HCT116 (cell line): Measurements from ENCODE around the gene MYPN. TPM values are rescaled to one million over a fixed set of nuclear protein-coding genes. Genes with fewer than 3 reads are reported as not detected.
A peak's percentile ranks its signal among the peaks of the same experiment; 100 is the strongest.
"Not testable (repeated sequence)": the region's sequence is repeated elsewhere in the genome, so short reads cannot be mapped to it uniquely, and the experiment has no call there.

Experiments
- ATAC-seq: fragments of 200-7000 bp; cut with Tn5 transposase; 2 replicates; pipeline ENCODE4 v1.9.1; 2020; ENCODE audit warnings: mild to moderate bottlenecking, moderate library complexity
- BruUV-seq: library from RNA; stranded (reverse); fragments of 400-500 nt; replicated peaks from 2 replicates; lab custom pipeline; 2021; lab: Mats Ljungman, UMichigan
- CTCF ChIA-PET: fragments of 300-600 bp; sonication (Branson Sonifier 250); formaldehyde crosslinking; loops from one replicate; lab custom pipeline; 2021; ENCODE audit warnings: antibody characterized with exemption; lab: Charles Lee
- POLR2A ChIA-PET: fragments of 300-600, 350-600 bp; sonication (Branson Sonifier 250); formaldehyde crosslinking; loops from one replicate; lab custom pipeline; 2021; ENCODE audit warnings: antibody characterized with exemption; lab: Charles Lee
- RAD21 ChIA-PET, 2 experiments: fragments of 300-600 bp; sonication (Branson Sonifier 250); formaldehyde crosslinking; loops; one replicate each; lab custom pipeline; 2023; ENCODE audit warnings: low total read pairs in 2 of 2; ENCODE audit not compliant: uncharacterized antibody in 2 of 2, unreplicated experiment in 2 of 2, low non-redundant PET in 1 of 2; lab: Charles Lee
- DNase-seq: peaks from one replicate; pipeline ENCODE4 v3.0.0-alpha.2; 2010; ENCODE audit warnings: low read depth, low spot score
- H2AFZ ChIP-seq: fragments of 200-600 bp; shearing (Covaris generic), sonication (generic); 2 replicates; pipeline ENCODE4 v1.6.1; 2017; ENCODE audit warnings: low read depth, mixed run types, mixed read lengths, antibody characterized with exemption, low read length; ENCODE audit not compliant: poor library complexity, severe bottlenecking
- H3K27ac ChIP-seq: 2 replicates; pipeline ENCODE4 v1.5.1; 2012; ENCODE audit warnings: low read depth, low read length
- H3K27me3 ChIP-seq: fragments of 200-600 bp; sonication (generic); 2 replicates; pipeline ENCODE4 v1.6.1; 2016; ENCODE audit warnings: mixed run types, low read length, mixed read lengths; ENCODE audit not compliant: insufficient read depth
- H3K36me3 ChIP-seq, 2 experiments: fragments of 200-500 bp in 1 of 2; fragments of 200-600 bp in 1 of 2; sonication (Bioruptor generic) in 1 of 2; sonication (generic) in 1 of 2; 2 replicates each; pipeline versions ENCODE4 v1.5.1 to v1.6.1; 2014 to 2016; ENCODE audit warnings: low read length in 2 of 2, inconsistent platforms in 1 of 2, mixed read lengths in 1 of 2, mixed run types in 1 of 2; ENCODE audit not compliant: insufficient read depth in 2 of 2, control insufficient read depth in 1 of 2
- H3K4me1 ChIP-seq, 2 experiments: fragments of 200-600 bp in 1 of 2; sonication (generic) in 1 of 2; 2 replicates each; pipeline versions ENCODE4 v1.5.1 to v1.6.1; 2012 to 2017; ENCODE audit warnings: low read length in 2 of 2, inconsistent platforms in 1 of 2, mild to moderate bottlenecking in 1 of 2, mixed read lengths in 1 of 2, mixed run types in 1 of 2, moderate library complexity in 1 of 2; ENCODE audit not compliant: insufficient read depth in 2 of 2, control insufficient read depth in 1 of 2
- H3K4me2 ChIP-seq: fragments of 200-600 bp; sonication (generic); 2 replicates; pipeline ENCODE4 v1.6.1; 2017; ENCODE audit warnings: mixed run types, low read length, mixed read lengths
- H3K4me3 ChIP-seq, 2 experiments: fragments of 200-600 bp in 1 of 2; sonication (generic) in 1 of 2; replicated peaks in 1 of 2; 2 replicates each; pipeline ENCODE4 v1.5.1; 2011 to 2016; ENCODE audit warnings: low read length in 2 of 2, control low read depth in 1 of 2, low read depth in 1 of 2, mild to moderate bottlenecking in 1 of 2, mixed read lengths in 1 of 2, mixed run types in 1 of 2
- H3K79me2 ChIP-seq: fragments of 200-600 bp; sonication (generic); 2 replicates; pipeline ENCODE4 v1.6.1; 2017; ENCODE audit warnings: mild to moderate bottlenecking, mixed run types, low read length, moderate library complexity, mixed read lengths; ENCODE audit not compliant: insufficient read depth
- H3K9ac ChIP-seq: fragments of 200-600 bp; sonication (generic); 2 replicates; pipeline ENCODE4 v1.6.1; 2016; ENCODE audit warnings: low read length, mixed read lengths
- H3K9me2 ChIP-seq: fragments of 200-600 bp; sonication (generic), shearing (Covaris generic); 2 replicates; pipeline ENCODE4 v1.6.1; 2017; ENCODE audit warnings: mixed run types, mild to moderate bottlenecking, moderate library complexity; ENCODE audit not compliant: insufficient read depth
- H3K9me3 ChIP-seq, 2 experiments: fragments of 200-500 bp in 1 of 2; fragments of 200-600 bp in 1 of 2; sonication (Bioruptor generic) in 1 of 2; sonication (generic) in 1 of 2; 2 replicates each; pipeline ENCODE4 v1.6.1; 2014 to 2017; ENCODE audit warnings: low read length in 2 of 2, mixed read lengths in 2 of 2, inconsistent platforms in 1 of 2, low read depth in 1 of 2, mild to moderate bottlenecking in 1 of 2, mixed run types in 1 of 2, moderate library complexity in 1 of 2; ENCODE audit not compliant: control insufficient read depth in 1 of 2, insufficient read depth in 1 of 2
- H4K20me1 ChIP-seq: fragments of 200-600 bp; sonication (generic), shearing (Covaris generic); 2 replicates; pipeline ENCODE4 v1.6.1; 2017; ENCODE audit warnings: mixed run types, mild to moderate bottlenecking, moderate library complexity; ENCODE audit not compliant: insufficient read depth
- SIN3A ChIP-seq: IDR thresholded peaks from 2 replicates; pipeline ENCODE4 v1.6.1; 2012; ENCODE audit warnings: low read depth
- ZBTB33 ChIP-seq: IDR thresholded peaks from 2 replicates; pipeline ENCODE4 v1.6.1; 2011; ENCODE audit warnings: mild to moderate bottlenecking, low read length, moderate library complexity; ENCODE audit not compliant: insufficient replicate concordance; ENCODE audit errors: extremely low read depth
- intact Hi-C: fragments of 100-400 bp; cut with micrococcal nuclease; formaldehyde crosslinking; loops from 2 replicates; pipeline ENCODE4 v1.10.0; 2022
- total RNA-seq: library from RNA; stranded (reverse); gene quantifications from one replicate; pipeline ENCODE4 v1.2.1, GENCODE V29; 2021; ENCODE audit not compliant: unreplicated experiment

Gene MYPN
- total RNA-seq, 1 experiment from 2014 or later = 0.34 TPM

- not testable (repeated sequence) for BruUV-seq, H3K4me3 ChIP-seq, H3K36me3 ChIP-seq, H3K79me2 ChIP-seq, H3K27me3 ChIP-seq, H3K4me2 ChIP-seq, H3K9me3 ChIP-seq, H3K9me2 ChIP-seq, H3K27ac ChIP-seq, H4K20me1 ChIP-seq, ATAC-seq, H3K9ac ChIP-seq, DNase-seq
- ChIA-PET CTCF (interaction anchor here (1.0 to 4.2 kb wide), 6 partner anchors 55 to 369 kb away, joined by 4 to 41 read pairs (median 10); no protein-coding TSS in a partner anchor), RAD21 (interaction anchor here in 1 of 2 experiments (1.4 to 1.9 kb wide), 2 partner anchors 61 to 75 kb away, joined by 3 to 4 read pairs; no protein-coding TSS in a partner anchor), POLR2A (interaction anchor here (1.4 kb wide), 1 partner anchor 75 kb away, joined by 5 read pairs; no protein-coding TSS in a partner anchor)
- peaks cover 15 to 42% of the 10 kb centered on the region in 2 experiments for H3K4me1 ChIP-seq
- H2AFZ ChIP-seq = peak overlapping the region; percentile 7
- intact Hi-C loops = loop anchor here (1.0 to 5.0 kb wide), 2 partner anchors 302 to 370 kb away; no protein-coding TSS in a partner anchor
Observed at GRCh38 chr10:68157522-68157921, 48.2 kb downstream of the MYPN start.

- Histone ChIP-seq H3K4me1 (peaks cover 13 to 39% of the 10 kb centered on the region in 2 experiments), H2AFZ (no peak overlapping the region), H3K9me2 (no peaks in the 10 kb centered on the region), H3K9ac (no peak overlapping the region), H3K27me3 (no peaks in the 10 kb centered on the region), H3K36me3 (no peaks in the 10 kb centered on the region), H4K20me1 (no peaks in the 10 kb centered on the region), H3K4me3 (no peak overlapping the region), H3K4me2 (no peak overlapping the region), H3K27ac (no peak overlapping the region), H3K79me2 (no peaks in the 10 kb centered on the region), H3K9me3 (no peaks in the 10 kb centered on the region)
- ChIA-PET CTCF (interaction anchor here (1.0 to 4.2 kb wide), 5 partner anchors 55 to 370 kb away, joined by 4 to 41 read pairs (median 13); no protein-coding TSS in a partner anchor), POLR2A (interaction anchor here (1.4 kb wide), 1 partner anchor 75 kb away, joined by 5 read pairs; no protein-coding TSS in a partner anchor), RAD21 (interaction anchor here in 1 of 2 experiments (1.4 kb wide), 1 partner anchor 75 kb away, joined by 3 read pairs; no protein-coding TSS in a partner anchor)
- intact Hi-C loops = loop anchor here (5.0 kb wide), 1 partner anchor 371 kb away; no protein-coding TSS in a partner anchor
- TF ChIP-seq ZBTB33 = no peak
- no peak for TF ChIP-seq SIN3A
- BruUV-seq = no TSS peak
- ATAC-seq = no peak
- no peak for DNase-seq
Observed at GRCh38 chr10:68158031-68158430, 48.7 kb downstream of the MYPN start.
